Stimulated activated CD4-positive, alpha-beta T cell treated with anti-CD3 and anti-CD28 coated beads, Interleukin-12 subunit alpha, Interleukin-12 subunit beta, amount 100 ng/mL, for 4 hours (primary cell): Measurements from ENCODE around the gene NTN3.
A peak's percentile ranks its signal among the peaks of the same experiment; 100 is the strongest.

ENCODE experiments used
- DNase-seq: peaks from one replicate; pipeline ENCODE4 v3.0.0-alpha.2; 2020

The NTN3 gene

GRCh38 chr16:2480948-2481347 lies 9.9 kb downstream of the NTN3 start:
- no peak for DNase-seq

DNA sequence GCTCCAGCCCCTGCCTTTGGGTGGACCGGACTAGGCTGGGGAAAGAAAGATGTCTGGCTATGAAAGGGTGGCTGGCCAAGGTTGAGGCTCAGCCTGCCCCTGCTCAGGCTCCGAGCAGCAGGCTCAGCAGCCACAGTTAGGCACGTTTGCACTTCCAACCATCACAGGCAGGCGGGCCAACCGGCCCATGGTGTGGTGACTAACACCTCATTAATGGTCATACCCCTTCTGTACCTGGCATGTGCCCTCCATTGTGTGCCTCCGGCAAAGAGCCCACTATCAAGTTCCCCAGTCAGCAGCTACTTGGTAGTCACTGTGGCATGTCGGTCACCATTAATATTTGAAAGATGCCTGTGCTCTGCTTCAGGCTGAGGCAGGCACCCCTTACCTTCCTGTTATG lies 10.6 kb downstream of the NTN3 start:
- DNase-seq = no peak

DNA sequence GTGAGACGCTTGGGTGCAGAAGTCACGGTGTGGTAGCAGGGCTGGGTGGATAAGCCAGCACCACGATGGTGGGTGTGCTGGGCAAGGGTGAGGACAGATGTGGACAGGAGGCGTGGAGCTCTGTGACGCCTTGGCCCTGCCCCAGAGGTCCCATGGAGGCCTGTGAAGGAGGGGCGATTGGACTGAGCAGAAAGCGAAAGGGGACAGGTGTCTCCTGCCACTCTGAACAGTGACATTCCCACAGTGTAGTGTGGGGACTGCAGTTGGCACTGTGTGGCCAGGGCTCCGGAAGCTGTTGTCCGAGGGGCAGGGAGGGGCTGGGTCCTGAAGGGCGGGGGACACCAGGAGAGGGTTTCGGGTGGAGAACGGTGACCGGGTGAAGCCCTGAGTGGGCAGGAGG lies 11.2 kb downstream of the NTN3 start:
- no peak for DNase-seq

DNA sequence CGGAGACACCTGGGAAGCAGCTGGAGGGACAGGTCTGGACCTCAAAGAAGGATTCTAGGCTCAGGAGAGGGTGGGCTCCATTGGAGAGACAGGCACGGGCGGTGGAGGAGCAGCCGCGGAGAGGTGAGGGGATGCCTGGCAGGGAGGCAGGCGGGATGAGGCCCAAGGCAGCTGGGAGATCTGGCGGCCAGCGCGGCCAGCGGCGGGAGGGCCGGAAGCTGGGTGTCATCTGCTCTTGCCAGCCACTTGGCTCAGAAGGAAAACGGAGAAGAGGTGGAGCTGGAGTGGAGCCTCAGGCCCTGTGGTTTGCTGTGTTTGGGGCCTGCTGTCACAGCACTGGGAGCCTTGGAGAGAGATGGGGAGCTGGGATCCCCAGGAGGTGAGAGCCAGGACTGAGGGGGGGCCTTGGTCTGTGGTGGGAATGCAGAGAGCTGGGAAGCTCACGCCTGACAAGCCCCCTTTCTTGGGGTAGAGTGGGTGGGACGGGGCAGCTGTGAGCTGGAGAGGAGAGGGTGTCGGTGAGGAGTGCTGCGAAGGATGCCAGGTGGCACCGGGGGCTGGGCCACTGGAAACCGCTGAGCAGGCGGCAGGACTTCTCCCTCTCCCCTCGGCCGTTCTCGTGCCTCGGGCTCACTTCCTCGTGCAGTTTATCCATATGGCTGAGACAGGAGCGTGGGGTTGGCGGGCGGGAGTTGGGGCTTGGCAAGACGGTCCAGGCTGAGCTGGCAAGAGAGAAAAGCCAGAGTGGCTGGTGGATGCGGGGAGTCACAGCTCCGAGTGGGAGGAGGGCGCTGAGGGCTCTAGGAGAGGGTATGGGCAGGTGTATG lies 11.8 kb downstream of the NTN3 start:
- no peak for DNase-seq

DNA sequence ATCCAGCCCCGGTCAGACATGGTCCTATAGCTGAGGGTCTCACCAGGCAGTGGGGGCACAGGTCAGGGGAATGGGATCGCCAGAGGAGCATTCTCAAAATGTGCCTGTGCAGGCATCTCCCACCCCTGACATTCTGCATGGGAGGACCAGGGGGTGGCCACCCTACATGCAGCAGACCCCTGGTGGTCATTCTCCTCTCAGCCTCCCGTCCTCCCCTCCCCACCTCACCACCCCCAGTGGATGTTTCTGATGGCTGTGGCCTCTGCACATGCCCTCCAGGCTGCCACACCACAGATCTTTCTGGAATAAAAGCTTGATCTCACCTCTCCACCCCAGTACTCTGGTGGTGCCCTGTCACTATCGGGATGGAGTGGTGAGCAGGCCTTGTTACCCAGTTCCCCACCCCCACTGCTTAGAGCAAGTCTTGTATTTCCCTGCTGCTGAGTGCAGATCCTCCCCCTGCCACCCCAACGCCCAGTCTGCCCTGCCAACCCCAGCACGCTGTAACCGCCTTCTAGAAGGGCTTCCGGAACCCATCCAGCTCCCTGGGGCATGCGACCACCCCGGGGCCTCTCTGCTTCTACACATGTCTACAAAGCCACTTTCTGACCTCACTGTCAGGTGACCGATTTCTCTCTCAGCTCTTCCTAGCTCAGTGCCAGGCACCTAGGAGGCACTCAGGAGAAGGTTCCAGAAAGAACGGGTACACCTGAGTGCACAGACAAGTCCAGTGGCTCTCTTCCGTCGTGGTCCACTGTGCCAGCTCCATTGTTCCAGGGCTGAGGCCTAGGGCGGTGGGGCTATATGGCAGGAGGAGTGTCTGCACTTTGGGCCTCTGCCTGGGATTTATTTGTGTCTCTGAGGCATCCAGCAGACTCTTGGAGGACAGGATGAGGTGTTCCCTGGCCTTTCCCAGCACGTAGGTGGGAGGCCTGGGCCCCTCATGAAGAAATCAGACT lies 13.1 kb downstream of the NTN3 start:
- no peak for DNase-seq

DNA sequence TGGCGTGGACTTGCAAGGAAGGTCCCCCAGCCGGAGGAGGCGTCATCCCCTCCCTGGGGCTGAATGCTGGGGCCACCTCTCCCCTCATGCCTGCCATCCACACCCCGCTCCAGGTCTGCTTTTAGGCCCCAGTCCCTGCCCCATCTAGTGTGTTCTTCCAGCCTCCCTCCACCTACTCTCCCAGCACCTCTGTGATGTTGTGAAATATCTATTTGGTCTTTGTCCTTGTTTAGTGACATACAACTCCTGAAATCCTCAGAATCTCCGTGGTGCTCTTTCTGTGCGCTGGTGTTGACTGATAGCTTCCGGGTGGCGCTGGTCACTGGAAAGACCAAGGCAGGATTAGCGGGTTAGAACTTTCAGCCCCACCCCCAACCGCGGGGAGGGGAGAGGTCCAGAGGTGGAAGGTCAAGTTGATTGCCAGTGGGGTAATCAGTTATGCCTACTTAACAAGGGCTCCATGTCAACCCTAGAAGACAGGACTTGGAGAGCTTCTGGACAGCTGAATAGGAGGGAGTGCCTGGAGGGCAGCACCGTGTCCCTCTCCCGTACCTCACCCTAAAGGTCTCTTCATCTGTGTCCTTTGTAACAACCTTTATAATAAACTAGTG lies 13.9 kb downstream of the NTN3 start:
- DNase-seq = no peak

GRCh38 chr16:2485811-2486507 lies 14.9 kb downstream of the NTN3 start:
- no peak for DNase-seq

DNA sequence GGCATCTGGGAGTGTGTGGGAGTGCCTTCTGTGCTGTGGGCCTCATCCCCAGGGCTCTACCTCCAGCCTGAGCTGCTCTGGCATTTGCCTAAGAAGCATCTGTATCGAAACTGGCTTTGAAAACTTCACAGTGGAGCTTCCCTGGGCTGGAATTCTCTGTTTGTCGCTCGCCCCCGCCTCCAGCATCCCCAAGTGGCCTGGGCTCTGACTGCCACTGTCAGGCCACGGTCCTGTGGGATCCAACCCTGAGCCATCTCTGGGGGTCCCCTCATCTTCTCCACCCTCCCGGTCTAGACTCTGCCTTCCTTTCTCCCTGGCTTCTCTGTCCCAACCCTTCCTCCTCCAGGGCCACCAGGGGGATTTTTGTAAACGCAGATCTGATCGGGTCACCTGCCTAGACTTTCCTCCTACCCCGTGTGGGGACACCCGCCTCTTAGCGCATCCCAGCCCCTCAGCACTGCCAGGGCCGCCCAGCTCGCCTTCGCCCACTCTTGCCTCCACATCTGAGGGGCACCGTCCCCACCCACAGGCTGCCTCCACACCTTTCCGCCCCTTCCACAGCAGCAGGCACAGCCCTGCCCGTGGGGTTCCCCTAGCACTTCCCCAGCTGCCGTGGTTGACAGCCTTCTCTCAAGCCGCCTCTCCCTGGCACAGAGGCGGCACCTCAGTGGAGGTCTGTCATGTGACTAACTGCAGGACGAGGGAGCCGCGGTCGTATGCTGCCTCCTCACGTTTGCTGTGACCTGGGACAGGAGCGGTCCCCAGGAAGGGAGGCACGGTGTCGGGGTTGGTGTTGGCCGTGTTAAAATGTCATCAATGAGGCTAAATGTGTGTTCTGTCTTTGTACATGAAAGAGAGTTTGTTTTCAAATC lies 15.8 kb downstream of the NTN3 start:
- DNase-seq = peak; percentile 64

DNA sequence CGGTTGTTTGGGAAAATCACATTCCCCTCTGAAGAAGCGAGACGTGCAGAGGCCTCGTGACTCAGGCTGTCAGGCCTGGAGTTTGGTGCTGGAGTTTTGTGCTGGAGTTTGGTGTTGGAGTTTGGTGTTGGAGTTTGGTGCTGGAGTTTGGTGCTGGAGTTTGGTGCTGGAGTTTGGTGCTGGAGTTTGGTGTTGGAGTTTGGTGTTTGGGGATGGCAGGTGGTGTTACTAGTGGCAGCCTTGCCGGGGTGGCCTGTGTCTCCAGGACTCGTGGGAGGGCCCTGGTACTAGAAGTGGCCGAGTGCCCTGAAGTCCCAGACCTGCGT lies 16.4 kb downstream of the NTN3 start:
- DNase-seq = no peak

DNA sequence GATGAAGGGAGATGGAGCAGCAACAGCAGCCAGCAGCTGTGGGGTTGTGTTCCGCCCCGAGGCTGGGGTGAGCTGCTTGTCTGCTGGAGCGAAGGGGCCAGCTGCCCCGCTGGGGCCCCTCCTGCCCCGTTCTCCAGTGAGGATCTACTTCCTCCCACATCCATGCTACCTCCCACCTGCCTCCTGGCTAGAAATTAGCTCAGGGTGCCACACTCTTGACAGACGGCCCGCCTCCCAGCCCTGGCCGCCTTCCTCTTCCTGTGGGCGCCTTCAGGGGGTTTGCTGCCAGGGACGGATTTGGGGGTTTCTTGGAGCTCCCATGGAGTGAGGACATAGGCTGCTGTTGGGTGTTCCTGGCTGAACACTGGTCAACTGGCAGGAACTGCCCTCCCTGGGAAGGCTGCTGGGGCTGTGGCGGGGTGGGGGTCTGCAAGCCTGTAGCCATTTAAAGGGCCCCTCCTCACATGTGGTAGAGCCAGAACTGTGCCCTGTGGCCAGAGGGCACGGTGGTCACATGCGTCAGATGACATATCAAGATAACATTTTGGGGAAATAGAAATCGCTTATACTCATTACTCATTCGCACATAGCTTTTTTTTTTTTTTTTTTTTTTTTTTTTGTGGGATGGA lies 16.9 kb downstream of the NTN3 start:
- DNase-seq = no peak

DNA sequence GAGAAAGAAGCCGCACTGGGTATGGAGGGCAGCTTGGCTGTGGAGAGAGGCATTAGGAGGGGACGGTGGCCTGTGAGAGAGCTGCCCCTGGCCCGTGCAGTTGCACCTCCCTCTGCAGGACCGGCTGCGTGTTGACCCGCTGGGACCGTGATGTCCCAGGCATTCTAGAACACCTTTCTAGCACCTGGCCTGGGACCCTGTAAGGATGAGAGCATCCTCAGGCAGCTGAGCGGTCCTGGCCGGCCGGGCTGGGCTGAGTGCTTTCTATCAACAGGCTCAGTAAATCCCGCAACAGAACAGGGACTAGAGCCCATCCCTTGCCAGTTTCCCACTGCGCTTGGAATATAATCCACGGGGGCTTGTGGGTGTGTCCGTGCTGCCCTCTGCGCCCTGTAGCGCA lies 18.5 kb downstream of the NTN3 start:
- no peak for DNase-seq

DNA sequence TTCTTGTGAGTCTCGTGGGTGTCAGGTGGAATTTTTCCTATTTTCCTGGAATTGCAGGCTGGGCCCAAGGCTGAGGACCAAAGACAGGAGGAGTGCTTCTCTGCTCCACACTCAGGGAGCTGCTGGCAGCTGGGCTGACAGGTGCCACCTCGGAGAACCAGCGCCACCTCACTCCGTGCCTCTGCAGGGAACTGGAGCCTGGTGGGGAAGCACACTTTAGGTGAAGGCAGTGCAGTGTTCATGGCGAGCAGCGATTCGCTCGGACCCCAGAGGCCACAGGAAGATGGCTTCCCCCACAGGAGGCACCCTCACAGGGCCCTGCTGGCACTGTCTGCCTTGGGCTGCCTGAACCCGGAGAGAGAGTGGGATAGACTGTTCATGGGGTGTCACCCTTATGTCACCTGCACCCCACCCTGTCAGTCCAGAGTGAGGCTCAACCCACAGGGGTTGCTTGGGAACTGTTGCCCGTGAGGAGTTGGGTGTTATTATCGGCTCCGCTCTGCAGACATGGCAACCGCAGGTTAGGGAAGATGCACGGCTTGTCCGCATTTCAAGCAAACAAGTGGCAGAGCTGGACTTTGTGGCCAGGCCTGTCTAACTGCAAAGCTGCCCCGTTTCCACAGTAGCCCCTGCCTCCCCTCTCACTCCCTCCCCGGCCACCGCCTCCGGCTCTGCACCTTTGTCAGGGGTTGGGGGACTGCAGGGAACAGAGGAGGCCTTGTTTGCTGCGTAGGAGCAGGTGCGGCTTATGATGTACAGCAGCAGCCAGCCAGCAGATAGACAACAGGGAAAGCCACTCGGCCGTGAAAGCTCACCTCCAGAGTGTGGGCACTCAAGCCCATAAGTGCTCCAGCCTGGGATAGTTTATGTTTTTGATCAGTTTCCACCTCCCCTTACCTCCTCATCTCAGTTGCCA lies 19.4 kb downstream of the NTN3 start:
- DNase-seq = no peak

DNA sequence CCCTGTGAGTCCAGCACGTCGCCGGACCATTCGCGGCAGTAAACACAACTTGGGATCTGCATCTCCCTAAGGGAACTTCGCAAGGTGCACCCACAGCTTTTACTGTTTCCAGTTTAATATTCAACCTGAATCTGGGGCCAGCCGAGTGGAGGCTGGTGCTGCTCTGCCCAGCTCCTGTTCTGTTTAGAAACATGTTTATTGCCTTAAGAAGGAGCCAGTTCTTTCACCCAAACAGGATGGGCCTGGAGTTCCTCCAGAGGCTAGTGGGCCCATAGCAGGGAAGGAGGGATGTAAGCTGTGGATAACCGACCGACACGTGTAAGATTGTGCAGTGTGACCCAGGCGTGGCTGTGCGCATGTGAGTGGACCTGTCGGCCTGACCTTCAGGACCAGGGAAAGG lies 21.2 kb downstream of the NTN3 start:
- DNase-seq = no peak

GRCh38 chr16:2493605-2494004 lies 22.5 kb downstream of the NTN3 start:
- no peak for DNase-seq

- no peak for DNase-seq
Observed at GRCh38 chr16:2494616-2495015, 23.5 kb downstream of the NTN3 start.

- no peak for DNase-seq
Observed at GRCh38 chr16:2495041-2495440, 23.9 kb downstream of the NTN3 start.

- no peak for DNase-seq
Observed at GRCh38 chr16:2496223-2497115, 25.4 kb downstream of the NTN3 start.

GRCh38 chr16:2497116-2497630 lies 26.1 kb downstream of the NTN3 start:
- DNase-seq = no peak
